Measurements from ENCODE around the gene FRMD4A. TPM values are rescaled to one million over a fixed set of nuclear protein-coding genes. Genes with fewer than 3 reads are reported as not detected.

The FRMD4A gene
- total RNA-seq, 1 experiment from 2014 or later, result 19.6 TPM

DNA sequence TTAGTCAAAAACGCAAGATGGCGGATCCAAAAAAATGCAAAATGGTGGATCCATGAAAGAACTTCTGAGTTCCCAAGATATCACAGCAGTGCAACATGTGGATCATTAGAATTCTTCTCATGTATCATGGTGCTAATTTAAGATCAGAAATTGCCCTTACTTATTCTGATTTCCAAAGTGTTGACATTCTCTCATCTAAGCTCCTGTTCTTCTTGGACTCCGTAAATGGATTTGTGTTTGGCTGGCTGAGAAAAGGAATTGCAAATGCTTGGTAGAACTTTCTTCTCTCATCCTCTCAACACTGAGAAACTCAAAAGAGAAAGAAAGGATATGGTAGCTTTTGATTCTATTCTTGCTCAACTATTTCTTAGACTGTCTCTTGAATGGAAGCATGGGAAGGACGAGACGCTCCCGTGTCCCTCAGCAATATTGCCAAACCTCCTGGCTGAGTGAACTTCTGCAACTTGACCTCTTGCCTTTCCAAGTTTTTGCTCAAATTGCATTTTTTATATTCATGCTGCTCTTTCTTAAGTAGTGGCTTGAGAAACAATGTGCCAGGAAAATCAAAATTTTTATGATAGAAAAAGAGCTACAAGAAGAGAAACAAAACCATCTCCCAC lies 44.7 kb downstream of the FRMD4A start:
- Histone ChIP-seq H3K14ac (ENCODE audit: insufficient read depth, low read length) (no peak overlapping the region), H3K4ac (ENCODE audit: low read depth, low read length) (no peak overlapping the region), H2BK120ac (ENCODE audit: low read depth, low read length, poor library complexity, severe bottlenecking) (no peak overlapping the region), H3K27ac (ENCODE audit: insufficient read length, low read depth, low read length) (no peak overlapping the region), H3K4me2 (ENCODE audit: insufficient read depth, insufficient read length, low read length) (no peak overlapping the region), H4K8ac (replicated peaks; ENCODE audit: insufficient read length, low read depth, low read length) (no peak overlapping the region), H4K5ac (ENCODE audit: insufficient read length, low read depth, low read length) (no peak overlapping the region), H2AK5ac (ENCODE audit: insufficient read length, low read length) (no peak overlapping the region), H3T11ph (ENCODE audit: low read length) (no peak overlapping the region), H3K79me2 (ENCODE audit: insufficient read depth, low read length) (no peaks in the 10 kb centered on the region), H3K9ac (ENCODE audit: extremely low read depth, insufficient read length, low read length) (no peak overlapping the region), H2BK20ac (ENCODE audit: low read depth, low read length, poor library complexity, severe bottlenecking) (no peak overlapping the region), H3K27me3 (ENCODE audit: insufficient read depth, low read length) (no peaks in the 10 kb centered on the region), H2AFZ (ENCODE audit: low read length) (no peak overlapping the region), H3K18ac (ENCODE audit: insufficient read length, low read depth, low read length) (no peak overlapping the region), H3K9me3 (ENCODE audit: control insufficient read depth, low read depth, low read length) (peaks cover 8% of the 10 kb centered on the region), H4K20me1 (ENCODE audit: control insufficient read depth, insufficient read depth, insufficient read length) (no peaks in the 10 kb centered on the region), H2BK12ac (ENCODE audit: insufficient read length, low read depth, low read length) (no peak overlapping the region), H4K91ac (ENCODE audit: insufficient read length, low read depth, low read length) (no peak overlapping the region), H3K23ac (ENCODE audit: insufficient read length, low read depth, low read length) (no peak overlapping the region), H3K4me1 (ENCODE audit: insufficient read depth, low read length) (no peaks in the 10 kb centered on the region), H3K23me2 (ENCODE audit: insufficient read length, low read depth, low read length, poor library complexity, severe bottlenecking) (no peaks in the 10 kb centered on the region), H2BK15ac (ENCODE audit: low read depth, low read length) (no peak overlapping the region), H2BK5ac (ENCODE audit: insufficient read length, low read length) (no peak overlapping the region), H3K79me1 (ENCODE audit: insufficient read depth, low read depth, low read length, poor library complexity, severe bottlenecking) (no peaks in the 10 kb centered on the region), H3K56ac (ENCODE audit: insufficient read length, low read depth, low read length) (no peak overlapping the region)
- Mint-ChIP-seq H3K27ac (no peak overlapping the region), H3K9me3 (peaks cover 9 to 29% of the 10 kb centered on the region in 2 experiments; a peak in 4 of 5 replicates), H3K36me3 (ENCODE audit: insufficient read depth in 1 of 3, low read depth in 3 of 3) (peaks cover 6 to 25% (median 9%) of the 10 kb centered on the region in 3 experiments; a peak in 5 of 7 replicates), H3K4me3 (no peak overlapping the region), H3K4me1 (no peaks in the 10 kb centered on the region), H3K27me3 (ENCODE audit: low read depth) (no peaks in the 10 kb centered on the region)
- DNase-seq, result no peak
- WGBS (ENCODE audit: extremely low coverage, insufficient read length, low lambda C conversion rate), result no CpG with 5 or more reads among the region's 6 CpGs
- TF ChIP-seq, protein P1, sequence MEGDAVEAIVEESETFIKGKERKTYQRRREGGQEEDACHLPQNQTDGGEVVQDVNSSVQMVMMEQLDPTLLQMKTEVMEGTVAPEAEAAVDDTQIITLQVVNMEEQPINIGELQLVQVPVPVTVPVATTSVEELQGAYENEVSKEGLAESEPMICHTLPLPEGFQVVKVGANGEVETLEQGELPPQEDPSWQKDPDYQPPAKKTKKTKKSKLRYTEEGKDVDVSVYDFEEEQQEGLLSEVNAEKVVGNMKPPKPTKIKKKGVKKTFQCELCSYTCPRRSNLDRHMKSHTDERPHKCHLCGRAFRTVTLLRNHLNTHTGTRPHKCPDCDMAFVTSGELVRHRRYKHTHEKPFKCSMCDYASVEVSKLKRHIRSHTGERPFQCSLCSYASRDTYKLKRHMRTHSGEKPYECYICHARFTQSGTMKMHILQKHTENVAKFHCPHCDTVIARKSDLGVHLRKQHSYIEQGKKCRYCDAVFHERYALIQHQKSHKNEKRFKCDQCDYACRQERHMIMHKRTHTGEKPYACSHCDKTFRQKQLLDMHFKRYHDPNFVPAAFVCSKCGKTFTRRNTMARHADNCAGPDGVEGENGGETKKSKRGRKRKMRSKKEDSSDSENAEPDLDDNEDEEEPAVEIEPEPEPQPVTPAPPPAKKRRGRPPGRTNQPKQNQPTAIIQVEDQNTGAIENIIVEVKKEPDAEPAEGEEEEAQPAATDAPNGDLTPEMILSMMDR (conservative IDR thresholded peaks at IDR 0.05), result no peak

All from H9 (cell line).